BLaER1 (cell line): ENCODE results near the gene NUDT16.

Experiments
- H3K27ac ChIP-seq: shearing (Covaris generic); formaldehyde crosslinking; 2 replicates; pipeline ENCODE4 v1.8.1; 2022
- H3K27me3 ChIP-seq: shearing (Covaris generic); formaldehyde crosslinking; 2 replicates; pipeline ENCODE4 v1.8.1; 2022
- H3K36me3 ChIP-seq: shearing (Covaris generic); formaldehyde crosslinking; 2 replicates; pipeline ENCODE4 v1.8.1; 2022
- H3K4me1 ChIP-seq: shearing (Covaris generic); formaldehyde crosslinking; 2 replicates; pipeline ENCODE4 v1.8.1; 2022
- H3K4me2 ChIP-seq: shearing (Covaris generic); formaldehyde crosslinking; 2 replicates; pipeline ENCODE4 v1.8.1; 2022
- H3K4me3 ChIP-seq: shearing (Covaris generic); formaldehyde crosslinking; 2 replicates; pipeline ENCODE4 v1.8.1; 2022
- H3K9ac ChIP-seq: shearing (Covaris generic); formaldehyde crosslinking; 2 replicates; pipeline ENCODE4 v1.8.1; 2022
- H3K9me3 ChIP-seq: shearing (Covaris generic); formaldehyde crosslinking; 2 replicates; pipeline ENCODE4 v1.8.1; 2022
- H4K20me1 ChIP-seq: shearing (Covaris generic); formaldehyde crosslinking; 2 replicates; pipeline ENCODE4 v1.8.1; 2022
- Cebpa-rat ChIP-seq: shearing (Covaris generic); IDR thresholded peaks from 2 replicates; pipeline ENCODE4 v1.8.1; 2022

NUDT16 gene

DNA sequence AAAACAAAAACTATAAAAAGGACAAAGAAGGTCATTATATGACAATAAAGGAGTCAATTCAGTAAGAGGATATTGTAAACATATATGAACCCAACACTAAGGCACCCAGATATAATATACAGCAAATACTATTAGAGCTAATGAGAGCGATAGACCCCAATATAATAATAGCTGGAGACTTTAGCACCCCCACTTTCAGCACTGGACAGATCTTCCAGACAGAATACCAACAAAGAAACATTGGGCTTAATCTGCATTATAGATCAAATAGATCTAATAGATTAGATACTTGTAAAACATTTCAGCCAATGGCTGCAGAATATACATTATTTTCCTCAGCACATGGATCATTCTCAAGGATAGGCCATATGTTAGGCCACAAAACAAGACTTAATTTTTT, 53.4 kb downstream of the NUDT16 start:
- H3K9me3 ChIP-seq = no peaks in the 10 kb centered on the region
- H3K36me3 ChIP-seq = no peaks in the 10 kb centered on the region
- no peaks in the 10 kb centered on the region for H3K4me1 ChIP-seq
- no peak overlapping the region for H3K27ac ChIP-seq
- H4K20me1 ChIP-seq = no peaks in the 10 kb centered on the region
- H3K4me2 ChIP-seq = no peak overlapping the region
- TF ChIP-seq Cebpa-rat = no peak
- no peak overlapping the region for H3K4me3 ChIP-seq
- H3K27me3 ChIP-seq = no peaks in the 10 kb centered on the region
- H3K9ac ChIP-seq = no peak overlapping the region
